ENCODE data around the gene GRIFIN. TPM values are rescaled to one million over a fixed set of nuclear protein-coding genes. Genes with fewer than 3 reads are reported as not detected.

GRIFIN gene
- total RNA-seq, 1 donor from 2014 or later: not detected

GRCh38 chr7:2500701-2501100, 24.5 kb upstream of the GRIFIN start:
- Mint-ChIP-seq H3K27ac (no peak overlapping the region), H3K27me3 (ENCODE audit: insufficient read depth) (peaks cover 5% of the 10 kb centered on the region)
- intact Hi-C loops (cut with micrococcal nuclease): no loop called here

GRCh38 chr7:2499719-2500430, 23.7 kb upstream of the GRIFIN start:
- DNase-seq (ENCODE audit: low spot score): no peak
- intact Hi-C loops (cut with micrococcal nuclease): no loop called here
- H3K4me3 Mint-ChIP-seq: no peak overlapping the region
- H3K4me1 Mint-ChIP-seq (ENCODE audit: low read depth): no peaks in the 10 kb centered on the region
- no peak overlapping the region for H3K27ac Mint-ChIP-seq
- no peaks in the 10 kb centered on the region for H3K9me3 Mint-ChIP-seq
- H3K36me3 Mint-ChIP-seq (ENCODE audit: low read depth): no peaks in the 10 kb centered on the region
- peaks cover 5% of the 10 kb centered on the region for H3K27me3 Mint-ChIP-seq (ENCODE audit: insufficient read depth)

More at GRCh38 chr7:2500701-2501100, 24.5 kb upstream of the GRIFIN start:
- Mint-ChIP-seq H3K4me3 (no peak overlapping the region), H3K4me1 (ENCODE audit: low read depth) (no peaks in the 10 kb centered on the region), H3K9me3 (no peaks in the 10 kb centered on the region), H3K36me3 (ENCODE audit: low read depth) (no peaks in the 10 kb centered on the region)
- no peak for DNase-seq (ENCODE audit: low spot score)

GRCh38 chr7:2499181-2499580, 23.0 kb upstream of the GRIFIN start:
- Mint-ChIP-seq H3K4me3 (no peak overlapping the region), H3K36me3 (ENCODE audit: low read depth) (no peaks in the 10 kb centered on the region), H3K27me3 (ENCODE audit: insufficient read depth) (peaks cover 5% of the 10 kb centered on the region), H3K9me3 (no peaks in the 10 kb centered on the region), H3K4me1 (ENCODE audit: low read depth) (no peaks in the 10 kb centered on the region), H3K27ac (no peak overlapping the region)
- intact Hi-C loops (cut with micrococcal nuclease): no loop called here
- no peak for DNase-seq (ENCODE audit: low spot score)

GRCh38 chr7:2498708-2499107, 22.5 kb upstream of the GRIFIN start:
- H3K27ac Mint-ChIP-seq: no peak overlapping the region
- intact Hi-C loops (cut with micrococcal nuclease): loop anchor here (1.0 kb wide), 1 partner anchor 44 kb away; no protein-coding TSS in a partner anchor
- no peaks in the 10 kb centered on the region for H3K9me3 Mint-ChIP-seq
- H3K27me3 Mint-ChIP-seq (ENCODE audit: insufficient read depth): peaks cover 5% of the 10 kb centered on the region
- H3K4me3 Mint-ChIP-seq: no peak overlapping the region
- no peak for DNase-seq (ENCODE audit: low spot score)
- H3K4me1 Mint-ChIP-seq (ENCODE audit: low read depth): no peaks in the 10 kb centered on the region
- no peaks in the 10 kb centered on the region for H3K36me3 Mint-ChIP-seq (ENCODE audit: low read depth)

GRCh38 chr7:2497500-2498336, 21.5 kb upstream of the GRIFIN start:
- no peak overlapping the region for H3K27ac Mint-ChIP-seq
- H3K36me3 Mint-ChIP-seq (ENCODE audit: low read depth): no peaks in the 10 kb centered on the region
- peaks cover 5% of the 10 kb centered on the region for H3K27me3 Mint-ChIP-seq (ENCODE audit: insufficient read depth)
- intact Hi-C loops (cut with micrococcal nuclease): loop anchor here (1.0 kb wide), 1 partner anchor 45 kb away; no protein-coding TSS in a partner anchor
- H3K4me1 Mint-ChIP-seq (ENCODE audit: low read depth): no peaks in the 10 kb centered on the region
- no peak for DNase-seq (ENCODE audit: low spot score)
- H3K4me3 Mint-ChIP-seq: no peak overlapping the region
- H3K9me3 Mint-ChIP-seq: no peaks in the 10 kb centered on the region

GRCh38 chr7:2497065-2497464, 20.9 kb upstream of the GRIFIN start:
- DNase-seq (ENCODE audit: low spot score): no peak
- peaks cover 5% of the 10 kb centered on the region for H3K27me3 Mint-ChIP-seq (ENCODE audit: insufficient read depth)
- H3K4me3 Mint-ChIP-seq: no peak overlapping the region
- no peaks in the 10 kb centered on the region for H3K9me3 Mint-ChIP-seq
- H3K4me1 Mint-ChIP-seq (ENCODE audit: low read depth): no peaks in the 10 kb centered on the region
- intact Hi-C loops (cut with micrococcal nuclease): no loop called here
- no peaks in the 10 kb centered on the region for H3K36me3 Mint-ChIP-seq (ENCODE audit: low read depth)
- H3K27ac Mint-ChIP-seq: no peak overlapping the region

GRCh38 chr7:2496375-2496774, 20.2 kb upstream of the GRIFIN start:
- no peak overlapping the region for H3K27ac Mint-ChIP-seq
- no peaks in the 10 kb centered on the region for H3K36me3 Mint-ChIP-seq (ENCODE audit: low read depth)
- no peak overlapping the region for H3K4me3 Mint-ChIP-seq
- no peaks in the 10 kb centered on the region for H3K4me1 Mint-ChIP-seq (ENCODE audit: low read depth)
- H3K27me3 Mint-ChIP-seq (ENCODE audit: insufficient read depth): peaks cover 5% of the 10 kb centered on the region
- no peak for DNase-seq (ENCODE audit: low spot score)
- intact Hi-C loops (cut with micrococcal nuclease): no loop called here
- H3K9me3 Mint-ChIP-seq: no peaks in the 10 kb centered on the region

- Mint-ChIP-seq H3K9me3 (no peaks in the 10 kb centered on the region), H3K36me3 (ENCODE audit: low read depth) (no peaks in the 10 kb centered on the region), H3K4me3 (no peak overlapping the region), H3K27ac (no peak overlapping the region), H3K4me1 (ENCODE audit: low read depth) (no peaks in the 10 kb centered on the region), H3K27me3 (ENCODE audit: insufficient read depth) (peaks cover 5% of the 10 kb centered on the region)
- intact Hi-C loops (cut with micrococcal nuclease): no loop called here
- no peak for DNase-seq (ENCODE audit: low spot score)
Observed at GRCh38 chr7:2495418-2496299, 19.5 kb upstream of the GRIFIN start.

GRCh38 chr7:2494191-2495130, 18.3 kb upstream of the GRIFIN start:
- Mint-ChIP-seq H3K4me1 (ENCODE audit: low read depth) (no peaks in the 10 kb centered on the region), H3K27ac (no peak overlapping the region), H3K36me3 (ENCODE audit: low read depth) (no peaks in the 10 kb centered on the region), H3K27me3 (ENCODE audit: insufficient read depth) (peaks cover 7% of the 10 kb centered on the region), H3K9me3 (no peaks in the 10 kb centered on the region), H3K4me3 (no peak overlapping the region)
- DNase-seq (ENCODE audit: low spot score): no peak
- intact Hi-C loops (cut with micrococcal nuclease): no loop called here

- intact Hi-C loops (cut with micrococcal nuclease): no loop called here
- H3K4me1 Mint-ChIP-seq (ENCODE audit: low read depth): no peaks in the 10 kb centered on the region
- H3K36me3 Mint-ChIP-seq (ENCODE audit: low read depth): no peaks in the 10 kb centered on the region
- H3K27ac Mint-ChIP-seq: no peak overlapping the region
- no peak overlapping the region for H3K4me3 Mint-ChIP-seq
- H3K27me3 Mint-ChIP-seq (ENCODE audit: insufficient read depth): peaks cover 14% of the 10 kb centered on the region
- no peaks in the 10 kb centered on the region for H3K9me3 Mint-ChIP-seq
- no peak for DNase-seq (ENCODE audit: low spot score)
Observed at GRCh38 chr7:2493205-2494164, 17.3 kb upstream of the GRIFIN start.

GRCh38 chr7:2492038-2492437, 15.8 kb upstream of the GRIFIN start:
- no peaks in the 10 kb centered on the region for H3K36me3 Mint-ChIP-seq (ENCODE audit: low read depth)
- no peak overlapping the region for H3K4me3 Mint-ChIP-seq
- H3K27ac Mint-ChIP-seq: peak overlapping the region; percentile 31
- DNase-seq (ENCODE audit: low spot score): no peak
- no peaks in the 10 kb centered on the region for H3K4me1 Mint-ChIP-seq (ENCODE audit: low read depth)
- H3K27me3 Mint-ChIP-seq (ENCODE audit: insufficient read depth): peaks cover 12% of the 10 kb centered on the region
- no peaks in the 10 kb centered on the region for H3K9me3 Mint-ChIP-seq
- intact Hi-C loops (cut with micrococcal nuclease): no loop called here
